Mesenchymal stem cell (in vitro differentiated cells and primary cell): Measurements from ENCODE around the gene UNC119B.

Experiments used
- DNase-seq: peaks from one replicate; pipeline ENCODE4 v3.0.0-alpha.2; 2013
- H2AFZ ChIP-seq: one replicate; pipeline ENCODE4 v1.6.1; 2013; ENCODE audit warnings: low read depth, mild to moderate bottlenecking, control low read depth, inconsistent platforms, low read length, moderate library complexity
- H2AK5ac ChIP-seq: 2 replicates; pipeline ENCODE4 v1.6.1; 2013; ENCODE audit warnings: low read length, moderate library complexity, mild to moderate bottlenecking, inconsistent platforms; ENCODE audit not compliant: severe bottlenecking
- H2BK120ac ChIP-seq: one replicate; pipeline ENCODE4 v1.6.1; 2013; ENCODE audit warnings: low read depth, mild to moderate bottlenecking, inconsistent platforms, low read length, moderate library complexity
- H2BK12ac ChIP-seq, 2 experiments: one replicate each; pipeline ENCODE4 v1.6.1; 2013; ENCODE audit warnings: inconsistent platforms in 2 of 2, low read length in 2 of 2, mild to moderate bottlenecking in 2 of 2, moderate library complexity in 2 of 2, control low read depth in 1 of 2
- H2BK15ac ChIP-seq: one replicate; pipeline ENCODE4 v1.6.1; 2013; ENCODE audit warnings: mild to moderate bottlenecking, low read depth, inconsistent platforms; ENCODE audit not compliant: poor library complexity, severe bottlenecking
- H2BK5ac ChIP-seq: 2 replicates; pipeline ENCODE4 v1.6.1; 2013; ENCODE audit warnings: low read depth, mild to moderate bottlenecking, low read length, control low read depth, inconsistent platforms; ENCODE audit not compliant: poor library complexity, severe bottlenecking
- H3K14ac ChIP-seq, 2 experiments: one replicate each; pipeline ENCODE4 v1.6.1; 2013; ENCODE audit warnings: inconsistent platforms in 2 of 2, low read length in 2 of 2, control low read depth in 1 of 2, mild to moderate bottlenecking in 1 of 2, moderate library complexity in 1 of 2
- H3K18ac ChIP-seq, 2 experiments: one replicate each; pipeline ENCODE4 v1.6.1; 2013; ENCODE audit warnings: inconsistent platforms in 2 of 2, low read length in 2 of 2, control low read depth in 1 of 2, low read depth in 1 of 2, mild to moderate bottlenecking in 1 of 2
- H3K23ac ChIP-seq, 2 experiments: one replicate each; pipeline ENCODE4 v1.6.1; 2013; ENCODE audit warnings: inconsistent platforms in 2 of 2, low read length in 2 of 2, mild to moderate bottlenecking in 2 of 2, moderate library complexity in 2 of 2, control low read depth in 1 of 2
- H3K27ac ChIP-seq: 2 replicates; pipeline ENCODE4 v1.5.1; 2013; ENCODE audit warnings: mild to moderate bottlenecking, moderate library complexity, low read length, control low read depth, inconsistent platforms; ENCODE audit not compliant: poor library complexity, severe bottlenecking
- H3K27me3 ChIP-seq, 2 experiments: 2 replicates each; pipeline versions ENCODE4 v1.6.1 to v1.7.0; 2013; ENCODE audit warnings: low read length in 2 of 2, mild to moderate bottlenecking in 2 of 2, moderate library complexity in 2 of 2, control low read depth in 1 of 2, inconsistent platforms in 1 of 2; ENCODE audit not compliant: control insufficient read depth in 1 of 2, insufficient read depth in 1 of 2
- H3K36me3 ChIP-seq, 2 experiments: 2 replicates each; pipeline versions ENCODE4 v1.6.1 to v1.7.0; 2013; ENCODE audit warnings: low read length in 2 of 2, control low read depth in 1 of 2, inconsistent platforms in 1 of 2, low read depth in 1 of 2, mild to moderate bottlenecking in 1 of 2; ENCODE audit not compliant: insufficient read depth in 2 of 2, control insufficient read depth in 1 of 2
- H3K4ac ChIP-seq, 2 experiments: one replicate each; pipeline ENCODE4 v1.6.1; 2013; ENCODE audit warnings: inconsistent platforms in 2 of 2, low read length in 2 of 2, mild to moderate bottlenecking in 2 of 2, moderate library complexity in 2 of 2, control low read depth in 1 of 2, low read depth in 1 of 2
- H3K4me1 ChIP-seq: 2 replicates; pipeline ENCODE4 v1.6.1; 2013; ENCODE audit warnings: low read depth, low read length, control low read depth; ENCODE audit not compliant: control insufficient read depth, insufficient read depth
- H3K4me2 ChIP-seq: 2 replicates; pipeline ENCODE4 v1.6.1; 2013; ENCODE audit warnings: low read length, mild to moderate bottlenecking, inconsistent platforms; ENCODE audit not compliant: poor library complexity, severe bottlenecking
- H3K4me3 ChIP-seq, 2 experiments: 2 replicates each; pipeline versions ENCODE4 v1.5.1 to v1.7.0; 2013; ENCODE audit warnings: low read length in 2 of 2, mild to moderate bottlenecking in 2 of 2, control low read depth in 1 of 2, low read depth in 1 of 2; ENCODE audit not compliant: insufficient read depth in 1 of 2
- H3K79me1 ChIP-seq: replicated peaks from 2 replicates; pipeline ENCODE4 v1.6.1; 2013; ENCODE audit warnings: mild to moderate bottlenecking, control low read depth, low read length, inconsistent platforms; ENCODE audit not compliant: poor library complexity, severe bottlenecking
- H3K9ac ChIP-seq: 2 replicates; pipeline ENCODE4 v1.7.0; 2013; ENCODE audit warnings: mild to moderate bottlenecking, low read length, moderate library complexity
- H3K9me3 ChIP-seq: 2 replicates; pipeline ENCODE4 v1.7.0; 2013; ENCODE audit warnings: mild to moderate bottlenecking, low read length; ENCODE audit not compliant: control insufficient read depth
- H4K8ac ChIP-seq: one replicate; pipeline ENCODE4 v1.6.1; 2013; ENCODE audit warnings: inconsistent platforms, mild to moderate bottlenecking, low read length, moderate library complexity
- H4K91ac ChIP-seq: one replicate; pipeline ENCODE4 v1.6.1; 2013; ENCODE audit warnings: mild to moderate bottlenecking, low read length, inconsistent platforms
- whole genome bisulfite sequencing: methylation state at CpG from one replicate; pipeline ENCODE4 v1.1.7; 2013; ENCODE audit warnings: mixed read lengths; 5-methylcytosine and 5-hydroxymethylcytosine counted together

Gene UNC119B

DNA sequence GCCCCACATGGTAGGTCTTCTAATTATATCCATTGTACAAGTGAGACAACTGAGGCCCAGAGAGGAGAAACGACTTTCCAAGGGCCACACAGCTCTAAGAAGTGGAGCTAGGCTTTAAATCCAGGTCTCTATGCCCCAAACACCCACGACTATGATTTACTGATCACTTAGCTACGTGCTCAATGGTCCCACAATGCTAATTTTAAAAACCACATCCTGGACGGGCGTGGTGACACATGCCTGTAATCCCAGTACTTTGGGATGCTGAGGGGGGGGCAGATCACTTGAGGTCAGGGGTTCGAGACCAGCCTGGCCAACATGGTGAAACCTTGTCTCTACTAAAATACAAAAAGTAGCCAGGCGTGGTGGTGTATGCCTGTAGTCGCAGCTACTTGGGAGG, 31.7 kb upstream of the UNC119B start:
- Histone ChIP-seq H3K18ac (no peak overlapping the region), H3K4me3 (no peak overlapping the region), H2AFZ (no peak overlapping the region), H3K27me3 (peaks cover 3 to 41% of the 10 kb centered on the region in 2 experiments), H3K79me1 (no peaks in the 10 kb centered on the region), H2BK12ac (no peak overlapping the region), H2BK5ac (no peak overlapping the region), H3K27ac (no peak overlapping the region), H3K9me3 (no peaks in the 10 kb centered on the region), H4K91ac (no peak overlapping the region), H3K4me1 (no peaks in the 10 kb centered on the region), H3K4me2 (no peak overlapping the region), H2AK5ac (no peak overlapping the region), H3K14ac (no peak overlapping the region), H4K8ac (no peak overlapping the region), H3K4ac (no peak overlapping the region), H3K23ac (no peak overlapping the region), H2BK15ac (no peak overlapping the region), H3K36me3 (no peaks in the 10 kb centered on the region), H3K9ac (no peak overlapping the region), H2BK120ac (no peak overlapping the region)
- 54% methylated on average over 6 of the region's 8 CpGs for WGBS
- no peak for DNase-seq

DNA sequence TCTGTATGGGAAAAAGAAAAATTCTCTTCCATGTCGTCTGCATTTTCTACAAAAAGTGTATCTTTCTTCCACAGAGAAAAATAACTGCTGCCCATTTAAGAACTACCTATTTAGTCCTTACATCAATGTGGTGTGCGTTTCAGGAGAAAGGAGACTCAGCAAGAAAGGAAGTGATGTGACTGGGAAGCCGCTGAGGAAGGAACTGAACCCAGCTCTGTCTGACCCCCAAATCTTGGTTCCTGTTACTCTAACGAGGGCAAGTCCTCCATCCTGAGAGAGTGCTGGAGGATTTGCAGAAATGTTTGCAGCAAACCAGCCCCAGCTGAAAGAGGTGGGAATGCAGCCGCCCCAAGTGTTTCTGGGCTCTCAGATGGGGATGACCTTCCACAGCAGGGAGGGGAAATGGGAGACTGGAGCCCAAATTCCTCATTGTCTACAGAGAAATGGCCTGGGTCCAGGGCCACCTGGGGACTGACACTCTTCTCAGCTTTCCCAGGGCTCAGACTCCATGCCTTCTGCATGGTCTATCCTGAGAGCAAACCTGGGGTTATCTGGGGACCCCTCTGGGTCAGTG, 30.0 kb upstream of the UNC119B start:
- Histone ChIP-seq H3K79me1 (no peaks in the 10 kb centered on the region), H3K18ac (no peak overlapping the region), H3K27me3 (peaks cover 0 to 25% of the 10 kb centered on the region in 2 experiments), H3K9ac (no peak overlapping the region), H3K23ac (peak overlapping the region in 1 of 2 experiments; percentile 40), H2BK15ac (no peak overlapping the region), H3K4me3 (no peak overlapping the region), H3K4ac (no peak overlapping the region), H3K4me2 (no peak overlapping the region), H2AK5ac (no peak overlapping the region), H3K14ac (no peak overlapping the region), H2AFZ (no peak overlapping the region), H3K4me1 (no peaks in the 10 kb centered on the region), H3K27ac (no peak overlapping the region), H4K8ac (no peak overlapping the region), H2BK12ac (no peak overlapping the region), H4K91ac (no peak overlapping the region), H2BK120ac (no peak overlapping the region), H3K36me3 (no peaks in the 10 kb centered on the region), H3K9me3 (no peaks in the 10 kb centered on the region), H2BK5ac (no peak overlapping the region)
- 71% methylated on average over 4 of the region's 5 CpGs for WGBS
- no peak for DNase-seq

- no peak overlapping the region for H3K18ac ChIP-seq
- no peaks in the 10 kb centered on the region for H3K9me3 ChIP-seq
- H2BK120ac ChIP-seq, result no peak overlapping the region
- no peak overlapping the region for H2BK15ac ChIP-seq
- H3K4me3 ChIP-seq, result no peak overlapping the region
- no peak overlapping the region for H3K14ac ChIP-seq
- no peak overlapping the region for H4K8ac ChIP-seq
- H3K4ac ChIP-seq, result no peak overlapping the region
- peaks cover 0 to 9% of the 10 kb centered on the region in 2 experiments for H3K27me3 ChIP-seq
- H3K36me3 ChIP-seq, result no peaks in the 10 kb centered on the region
- H3K9ac ChIP-seq, result no peak overlapping the region
- H2BK12ac ChIP-seq, result no peak overlapping the region
- no peaks in the 10 kb centered on the region for H3K79me1 ChIP-seq
- H3K27ac ChIP-seq, result no peak overlapping the region
- 92% methylated on average over 8 of the region's 8 CpGs for WGBS
- no peak overlapping the region for H4K91ac ChIP-seq
- H2BK5ac ChIP-seq, result no peak overlapping the region
- peak; percentile 80 for DNase-seq
- H2AFZ ChIP-seq, result peak overlapping the region; percentile 62
- H3K4me2 ChIP-seq, result no peak overlapping the region
- H2AK5ac ChIP-seq, result no peak overlapping the region
- H3K4me1 ChIP-seq, result peaks cover 6% of the 10 kb centered on the region
- H3K23ac ChIP-seq, result no peak overlapping the region
These were observed 25.7 kb upstream of the UNC119B start for GRCh38 chr12:120684523-120684932.

- no peaks in the 10 kb centered on the region for H3K79me1 ChIP-seq
- no peak overlapping the region for H2BK15ac ChIP-seq
- peak overlapping the region in 1 of 2 experiments; percentile 15 for H3K4ac ChIP-seq
- H2AK5ac ChIP-seq, result no peak overlapping the region
- no peak for DNase-seq
- no peak overlapping the region for H4K91ac ChIP-seq
- no peak overlapping the region for H2AFZ ChIP-seq
- H3K36me3 ChIP-seq, result no peaks in the 10 kb centered on the region
- peaks cover 0 to 2% of the 10 kb centered on the region in 2 experiments for H3K27me3 ChIP-seq
- H4K8ac ChIP-seq, result no peak overlapping the region
- 91% methylated on average over 1 of the region's 3 CpGs for WGBS
- no peak overlapping the region for H3K18ac ChIP-seq
- peaks cover 6% of the 10 kb centered on the region for H3K4me1 ChIP-seq
- H3K23ac ChIP-seq, result no peak overlapping the region
- H3K27ac ChIP-seq, result no peak overlapping the region
- H3K14ac ChIP-seq, result no peak overlapping the region
- no peak overlapping the region for H3K4me2 ChIP-seq
- peak overlapping the region; percentile 95 for H3K9ac ChIP-seq
- no peak overlapping the region for H2BK12ac ChIP-seq
- no peak overlapping the region for H2BK120ac ChIP-seq
- no peaks in the 10 kb centered on the region for H3K9me3 ChIP-seq
- no peak overlapping the region for H2BK5ac ChIP-seq
- peak overlapping the region in 1 of 2 experiments; percentile 83 for H3K4me3 ChIP-seq
These were observed 24.7 kb upstream of the UNC119B start for GRCh38 chr12:120685522-120685921.
